HG03520 (cell line): Measurements from ENCODE around the gene B4GALT4.
"Not testable (repeated sequence)": the region's sequence is repeated elsewhere in the genome, so short reads cannot be mapped to it uniquely, and the experiment has no call there.

Experiments
- ATAC-seq: cut with Tn5 transposase; IDR thresholded peaks from one replicate; pipeline ENCODE4 v1.9.1; 2021; ENCODE audit warnings: mild to moderate bottlenecking, moderate library complexity; ENCODE audit not compliant: unreplicated experiment

B4GALT4 gene, protein sequence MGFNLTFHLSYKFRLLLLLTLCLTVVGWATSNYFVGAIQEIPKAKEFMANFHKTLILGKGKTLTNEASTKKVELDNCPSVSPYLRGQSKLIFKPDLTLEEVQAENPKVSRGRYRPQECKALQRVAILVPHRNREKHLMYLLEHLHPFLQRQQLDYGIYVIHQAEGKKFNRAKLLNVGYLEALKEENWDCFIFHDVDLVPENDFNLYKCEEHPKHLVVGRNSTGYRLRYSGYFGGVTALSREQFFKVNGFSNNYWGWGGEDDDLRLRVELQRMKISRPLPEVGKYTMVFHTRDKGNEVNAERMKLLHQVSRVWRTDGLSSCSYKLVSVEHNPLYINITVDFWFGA

DNA sequence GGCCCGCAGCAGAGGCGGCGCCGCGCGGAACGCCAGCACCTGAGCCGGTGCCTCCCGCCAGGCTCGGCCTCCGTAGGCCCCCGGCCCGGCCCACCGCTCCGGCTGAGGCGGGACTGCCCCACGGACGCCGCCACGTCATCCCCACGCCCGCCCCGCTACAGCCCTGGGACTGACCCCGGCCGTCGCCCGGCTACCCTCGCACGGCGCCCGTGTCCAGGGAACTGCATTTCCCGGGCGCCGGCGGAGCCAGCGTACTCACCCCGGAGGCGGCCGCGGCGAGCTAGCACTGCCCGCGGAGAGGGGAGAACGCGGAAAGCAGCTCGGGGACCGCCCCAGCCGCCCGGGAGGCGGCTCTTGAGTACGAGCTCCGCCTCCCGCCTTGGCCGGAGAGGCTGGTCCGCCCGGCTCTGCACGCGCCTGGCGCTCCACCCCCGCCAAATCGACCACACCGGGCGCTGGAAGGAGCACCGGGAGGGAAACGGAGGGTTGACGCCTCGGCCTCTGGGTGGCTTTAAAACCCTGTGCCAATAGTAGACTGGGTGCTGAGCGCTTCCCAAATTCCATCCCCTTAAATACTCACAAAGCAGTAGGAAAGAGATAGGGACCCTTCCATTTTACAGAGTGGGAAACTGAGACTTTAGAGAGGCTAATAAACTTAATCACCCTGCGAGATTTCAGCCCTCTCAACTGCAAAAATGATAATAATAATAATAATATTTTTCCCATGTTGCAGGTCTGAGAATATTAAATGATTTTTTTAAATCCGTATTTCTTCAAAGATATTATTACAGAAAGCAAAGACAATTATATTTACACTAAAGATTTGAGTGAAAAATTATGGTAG is at the start of gene B4GALT4:
B4GALT4 (minus strand) TSS at position 288 of the 844 bp plus-strand sequence. CDS start 10,779 bp downstream, outside the sequence.
- ATAC-seq = peak; percentile 86

DNA sequence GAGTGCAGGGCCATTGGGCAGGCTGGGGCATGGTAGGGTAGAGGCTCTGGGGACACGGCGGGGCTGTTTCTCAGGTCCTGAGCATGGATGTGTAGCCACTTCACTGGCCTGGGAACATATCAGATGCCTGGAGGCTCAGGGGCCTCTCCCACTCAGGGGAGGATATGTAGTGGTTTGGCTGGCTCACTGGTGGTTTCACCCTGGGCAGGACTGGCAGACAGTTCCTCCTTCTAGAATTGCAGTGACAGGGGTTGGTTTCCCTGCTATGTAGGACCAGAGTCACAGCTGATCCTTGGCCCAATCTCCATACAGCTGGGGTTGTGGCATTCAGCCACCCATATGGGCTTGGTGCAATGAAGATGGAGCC is 48.7 kb upstream of the B4GALT4 start:
- no peak for ATAC-seq

DNA sequence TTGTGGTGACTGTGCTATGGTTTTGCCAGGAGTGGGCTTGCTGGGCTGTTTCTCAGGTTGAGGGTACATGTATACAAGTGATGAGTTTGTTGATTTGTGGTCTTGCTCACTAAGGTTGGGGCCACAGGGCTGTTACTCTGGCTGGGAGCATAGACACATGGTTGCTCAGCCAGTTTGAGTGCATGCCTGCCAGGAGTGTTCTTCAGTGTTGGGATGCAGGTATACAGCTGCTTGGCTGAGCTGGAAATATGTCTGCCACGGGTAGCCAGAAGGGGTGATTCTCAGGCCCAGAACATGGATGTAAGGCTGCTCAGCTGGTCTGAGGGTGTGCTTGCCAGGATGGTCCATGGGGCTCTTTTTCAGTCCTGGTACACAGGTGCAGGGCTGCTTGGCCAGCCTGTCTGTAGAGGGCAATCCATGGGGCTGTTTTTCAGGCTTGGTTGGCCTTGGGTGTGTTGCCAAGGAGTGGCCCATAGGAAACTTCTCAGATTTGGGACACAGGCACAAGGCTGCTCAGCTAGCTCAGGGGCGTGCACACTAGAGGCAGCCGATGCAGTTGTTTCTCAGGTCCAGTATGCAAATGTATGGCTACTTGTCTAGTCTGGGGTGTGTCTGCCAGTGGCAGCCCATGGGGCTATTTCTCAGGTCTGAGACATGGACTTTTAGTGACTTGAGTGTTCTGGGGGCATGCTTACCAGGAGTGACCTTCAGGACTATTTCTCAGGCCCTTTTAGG is 48.2 kb upstream of the B4GALT4 start:
- no peak for ATAC-seq

DNA sequence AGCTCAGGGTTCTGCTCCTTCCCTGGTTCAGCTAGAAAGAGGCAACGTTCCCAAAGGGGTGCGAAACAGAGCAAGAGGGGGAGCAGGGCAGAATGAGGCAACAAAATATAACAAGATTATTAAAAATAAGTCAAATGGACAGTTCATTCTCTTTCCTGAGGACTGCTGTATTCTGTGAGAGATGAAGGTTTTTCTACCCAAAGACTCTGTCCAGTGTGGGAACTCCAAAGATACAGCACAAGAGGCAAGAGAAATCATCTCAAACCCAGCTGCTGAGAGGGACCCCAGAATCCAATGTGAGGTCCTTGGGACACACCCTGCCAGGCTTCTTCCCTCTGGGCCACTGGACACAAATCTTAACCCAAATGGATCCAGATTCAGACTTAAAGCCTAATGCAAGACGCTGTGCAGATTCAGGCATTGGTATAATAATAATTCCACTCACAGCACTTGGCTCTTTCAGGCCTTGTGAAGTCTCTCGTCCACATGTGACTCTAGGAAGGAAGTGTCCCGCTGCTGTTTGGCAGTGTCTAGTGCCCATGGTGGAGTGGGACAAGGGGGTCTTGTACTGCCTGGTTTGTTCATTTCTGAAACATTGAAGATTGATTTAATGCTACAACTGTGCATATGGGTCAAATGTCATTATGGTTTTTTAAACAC is 39.0 kb upstream of the B4GALT4 start:
- ATAC-seq = no peak

DNA sequence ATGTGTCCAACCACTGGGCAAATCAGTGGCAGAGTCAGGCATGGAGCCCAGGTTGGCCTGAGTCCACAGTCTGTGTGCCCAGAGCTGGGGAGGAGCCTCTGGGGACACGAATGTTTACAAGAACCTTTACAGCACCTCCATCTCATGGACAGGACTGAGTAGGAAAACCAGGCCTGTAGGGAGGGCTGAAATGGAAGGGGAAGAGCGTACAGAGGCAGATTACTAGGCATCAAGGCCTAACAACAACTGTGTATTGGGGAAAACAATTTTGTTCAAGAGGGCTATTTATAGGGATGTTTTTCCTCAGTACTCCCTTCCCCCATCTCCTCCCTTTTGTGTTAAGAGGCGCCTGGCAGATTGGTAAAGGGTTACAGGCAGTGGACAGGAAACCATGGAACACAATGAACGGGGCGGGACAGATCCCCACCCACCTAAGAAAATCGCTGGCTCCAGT is 38.5 kb upstream of the B4GALT4 start:
- no peak for ATAC-seq

DNA sequence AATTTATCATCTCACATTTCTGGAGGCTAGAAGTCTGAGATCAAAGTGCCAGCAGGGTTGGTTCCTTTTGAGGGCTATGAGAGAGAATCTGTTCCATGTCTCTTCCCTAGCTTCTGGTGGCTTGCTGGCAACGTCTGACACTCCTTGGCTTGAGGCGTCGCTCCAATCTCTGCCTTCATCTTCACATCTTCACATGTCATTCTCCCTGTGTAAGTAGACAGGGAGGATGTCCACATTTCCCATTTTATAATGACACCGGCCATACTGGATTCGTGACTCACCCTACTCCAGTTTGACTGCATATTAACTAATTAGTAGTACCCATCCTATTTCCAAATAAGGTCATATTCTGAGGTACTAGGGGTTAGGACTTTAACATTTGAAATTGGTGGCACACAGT is 36.0 kb upstream of the B4GALT4 start:
- ATAC-seq = no peak

DNA sequence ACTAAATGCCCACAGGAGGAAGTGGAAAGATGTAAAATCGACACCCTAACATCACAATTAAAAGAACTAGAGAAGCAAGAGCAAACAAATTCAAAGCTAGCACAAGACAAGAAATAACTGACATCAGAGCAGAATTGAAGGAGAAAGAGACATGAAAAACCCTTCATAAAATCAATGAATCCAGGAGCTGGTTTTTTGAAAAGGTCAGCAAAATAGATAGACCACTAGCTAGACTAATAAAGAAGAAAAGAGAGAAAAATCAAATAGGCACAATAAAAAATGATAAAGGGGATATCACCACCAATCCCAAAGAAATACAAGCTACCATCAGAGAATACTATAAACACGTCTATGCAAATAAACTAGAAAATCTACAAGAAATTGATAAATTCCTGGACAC is 29.5 kb upstream of the B4GALT4 start:
- not testable (repeated sequence) for ATAC-seq

DNA sequence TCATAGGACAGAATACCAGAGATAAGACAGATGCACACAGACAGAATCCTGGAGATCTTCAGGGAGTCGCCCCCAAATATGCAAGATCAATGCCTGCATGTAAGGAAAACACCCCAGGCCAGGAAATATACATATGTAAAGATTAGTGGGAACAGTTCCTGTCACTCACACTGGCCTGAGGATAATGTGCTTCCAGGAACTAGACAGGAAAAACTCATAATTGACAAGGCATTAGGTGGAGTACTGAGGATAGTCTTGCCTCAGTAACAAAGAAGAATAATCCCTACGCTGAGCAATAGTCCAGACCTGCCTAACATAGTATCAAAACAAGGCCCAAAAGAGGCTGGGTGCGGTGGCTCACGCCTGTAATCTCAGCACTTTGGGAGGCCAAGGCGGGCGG is 20.4 kb upstream of the B4GALT4 start:
- ATAC-seq = no peak

DNA sequence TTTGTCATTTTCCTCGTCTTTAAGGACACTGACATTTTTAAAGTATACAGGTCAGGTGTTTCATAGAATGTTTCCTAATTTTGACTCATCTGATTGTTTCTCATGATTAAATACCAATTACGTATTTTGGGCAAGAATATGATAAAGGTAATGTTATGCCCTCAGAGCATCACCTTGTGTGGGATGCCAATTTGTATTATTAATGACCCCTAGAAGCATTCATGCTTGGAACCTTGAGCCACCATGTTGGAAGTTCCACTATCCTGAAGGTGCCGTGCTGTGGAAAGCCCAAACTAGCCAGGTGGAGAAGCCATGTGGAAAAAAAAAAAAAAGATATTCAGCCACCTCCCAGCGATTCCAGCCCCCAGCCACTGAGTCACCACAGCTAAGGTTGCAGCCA is 19.1 kb upstream of the B4GALT4 start:
- no peak for ATAC-seq

DNA sequence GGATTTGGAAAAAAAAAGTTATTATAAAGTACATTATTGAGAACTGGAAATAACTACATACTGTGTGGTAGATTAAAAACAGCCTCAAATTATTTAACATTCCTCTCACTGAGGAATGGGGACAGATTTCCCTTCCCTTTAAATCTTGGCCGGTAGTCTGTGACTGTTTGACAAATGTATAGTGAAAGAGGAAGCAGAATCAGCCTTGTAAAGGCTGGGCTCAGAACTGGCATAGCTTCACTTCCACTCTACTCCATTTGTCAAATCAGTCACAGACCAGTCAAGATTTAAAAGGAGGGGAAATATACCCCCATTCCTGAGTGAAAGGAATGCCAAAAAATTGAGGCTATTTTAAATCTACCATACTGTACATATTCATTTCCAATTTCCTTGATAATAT is 18.2 kb upstream of the B4GALT4 start:
- peak; percentile 93 for ATAC-seq

DNA sequence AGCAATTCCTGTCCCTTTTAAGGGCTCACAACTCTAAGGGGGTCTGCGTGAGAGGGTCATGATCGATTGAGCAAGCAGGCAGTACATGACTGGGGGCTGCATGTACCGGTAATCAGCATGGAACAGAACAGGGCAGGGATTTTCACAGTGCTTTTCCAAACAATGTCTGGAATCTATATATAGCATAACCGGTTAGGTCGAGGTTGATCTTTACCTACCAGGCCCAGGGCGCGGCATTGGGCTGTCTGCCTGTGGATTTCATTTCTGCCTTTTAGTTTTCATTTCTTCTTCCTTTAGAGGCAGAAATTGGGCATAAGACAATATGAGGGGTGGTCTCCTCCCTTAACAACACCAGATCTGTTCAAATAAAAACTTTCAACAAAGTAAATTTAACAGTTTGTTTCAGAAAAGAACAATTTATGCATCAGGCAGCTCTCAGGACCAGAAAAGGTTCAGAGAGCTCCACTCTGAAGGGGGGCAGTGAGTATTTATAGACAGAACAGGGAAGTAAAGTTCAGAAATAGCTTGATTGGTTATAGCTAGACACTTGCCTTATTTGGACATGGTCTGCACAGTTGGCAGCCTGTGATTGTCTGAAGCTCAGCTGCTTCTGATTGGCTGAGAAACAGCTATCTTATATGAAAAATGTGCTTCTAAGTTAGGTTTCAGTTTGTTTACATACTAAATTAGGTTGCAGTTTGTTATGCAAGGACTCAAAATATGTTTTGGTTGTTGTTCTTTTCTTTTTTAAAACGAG is 17.2 kb upstream of the B4GALT4 start:
- ATAC-seq = peak; percentile 47

DNA sequence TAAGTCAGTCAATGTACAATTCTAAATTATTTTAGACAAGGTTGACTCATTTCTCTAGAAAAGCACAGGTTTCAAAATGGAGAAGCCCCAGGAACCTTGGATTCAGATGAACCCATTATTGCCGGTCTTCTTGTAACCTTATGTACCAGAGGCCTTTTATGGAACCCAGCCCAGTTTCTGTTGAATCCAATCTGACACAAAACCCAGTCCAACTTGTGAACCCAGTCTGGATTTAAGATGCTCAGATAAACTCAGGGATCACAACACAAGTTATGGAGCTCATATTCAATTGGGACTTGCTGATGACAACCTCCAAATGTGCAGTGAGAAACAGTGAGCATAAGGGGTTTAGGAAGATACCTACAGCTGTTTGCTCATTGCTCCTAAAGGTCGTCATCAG is 16.4 kb upstream of the B4GALT4 start:
- ATAC-seq = no peak

DNA sequence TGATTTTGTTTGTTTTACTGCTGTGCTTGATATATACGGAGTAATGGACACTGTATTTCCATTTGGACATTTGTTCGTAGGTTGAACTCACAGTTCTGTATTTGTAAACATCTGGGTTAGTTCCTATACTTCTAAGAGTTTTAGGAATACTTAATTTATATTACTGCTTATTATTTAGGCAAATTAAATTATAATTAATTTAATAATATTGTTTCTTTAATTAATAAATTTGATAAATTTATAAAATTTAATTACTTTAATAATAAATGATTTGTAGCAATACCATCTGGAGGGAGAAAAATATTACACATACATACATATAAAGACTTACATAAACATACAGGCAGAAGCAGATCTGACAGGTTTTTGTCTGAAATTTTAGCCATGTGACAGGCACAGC is 14.5 kb upstream of the B4GALT4 start:
- ATAC-seq = no peak

DNA sequence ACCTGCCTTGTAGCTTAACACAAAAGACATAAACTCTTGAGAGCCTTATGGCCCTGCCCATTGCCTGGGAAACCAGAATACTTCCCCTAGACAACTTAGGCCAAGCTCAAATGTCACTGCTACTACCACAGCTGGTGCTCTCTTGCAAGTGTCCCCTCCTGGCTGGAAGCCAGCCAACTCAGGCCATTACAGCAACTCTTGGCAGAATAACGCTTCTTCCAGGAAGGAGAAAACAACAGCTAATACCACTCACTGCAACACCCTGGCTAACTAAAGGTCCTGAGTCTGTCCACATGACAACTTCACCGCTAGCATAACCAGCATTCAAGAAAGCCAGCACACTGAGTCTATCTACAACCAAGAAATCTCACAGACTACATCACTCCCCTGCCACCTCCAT is 5.1 kb upstream of the B4GALT4 start:
- no peak for ATAC-seq

DNA sequence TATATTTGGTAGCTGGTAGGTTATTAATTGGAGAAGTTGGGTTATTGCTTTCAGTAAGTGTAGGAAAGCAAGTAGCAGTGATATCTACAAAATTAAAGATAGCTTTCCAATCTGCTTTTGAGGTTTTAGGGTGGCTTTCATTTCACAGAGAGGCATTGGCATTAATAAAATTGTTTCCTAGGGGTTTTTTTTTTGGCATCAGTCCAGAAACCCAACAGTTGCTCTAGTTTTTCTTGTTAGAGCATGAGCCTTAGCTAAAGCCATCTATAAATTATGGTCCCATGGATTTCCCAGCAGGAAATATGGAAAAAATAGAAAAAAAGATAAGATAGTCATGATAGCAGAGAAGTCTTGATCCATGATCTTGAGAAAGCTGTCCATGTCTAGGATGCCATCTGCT is 3.0 kb upstream of the B4GALT4 start:
- no peak for ATAC-seq

DNA sequence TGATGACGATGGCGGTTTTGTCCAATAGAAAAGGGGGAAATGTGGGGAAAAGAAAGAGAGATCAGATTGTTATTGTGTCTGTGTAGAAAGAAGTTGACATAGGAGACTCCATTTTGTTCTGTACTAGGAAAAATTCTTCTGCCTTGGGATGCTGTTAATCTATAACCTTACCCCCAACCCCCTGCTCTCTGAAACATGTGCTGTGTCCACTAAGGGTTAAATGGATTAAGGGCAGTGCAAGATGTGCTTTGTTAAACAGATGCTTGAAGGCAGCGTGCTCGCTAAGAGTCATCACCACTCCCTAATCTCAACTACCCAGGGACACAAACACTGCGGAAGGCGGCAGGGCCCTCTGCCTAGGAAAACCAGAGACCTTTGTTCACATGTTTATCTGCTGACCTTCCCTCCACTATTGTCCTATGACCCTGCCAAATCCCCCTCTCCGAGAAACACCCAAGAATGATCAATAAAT is 2.4 kb upstream of the B4GALT4 start:
- not testable (repeated sequence) for ATAC-seq

DNA sequence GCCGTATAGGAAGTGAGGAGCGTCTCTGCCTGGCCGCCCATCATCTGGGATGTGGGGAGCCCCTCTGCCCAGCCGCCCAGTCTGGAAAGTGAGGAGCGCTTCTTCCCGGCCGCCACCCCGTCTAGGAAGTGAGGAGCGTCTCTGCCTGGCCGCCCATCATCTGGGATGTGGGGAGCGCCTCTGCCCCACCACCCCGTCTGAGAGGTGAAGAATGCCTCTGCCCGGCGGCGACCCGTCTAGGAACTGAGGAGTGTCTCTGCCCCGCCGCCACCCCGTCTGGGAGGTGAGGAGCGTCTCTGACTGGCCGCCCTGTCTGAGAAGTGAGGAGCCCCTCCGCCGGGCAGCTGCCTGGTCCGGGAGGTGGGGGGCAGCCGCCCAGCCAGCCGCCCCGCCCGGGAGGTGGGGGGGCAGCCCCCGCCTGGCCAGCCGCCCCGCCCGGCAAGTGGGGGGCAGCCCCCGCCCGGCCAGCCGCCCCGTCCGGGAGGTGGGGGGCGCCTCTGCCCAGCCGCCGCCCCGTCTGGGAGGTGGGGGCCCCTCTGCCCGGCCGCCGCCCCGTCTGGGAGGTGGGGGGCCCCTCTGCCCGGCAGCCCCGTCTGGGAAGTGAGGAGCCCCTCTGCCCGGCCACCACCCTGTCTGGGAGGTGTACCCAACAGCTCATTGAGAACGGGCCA is 1.8 kb upstream of the B4GALT4 start:
- ATAC-seq = not testable (repeated sequence)

DNA sequence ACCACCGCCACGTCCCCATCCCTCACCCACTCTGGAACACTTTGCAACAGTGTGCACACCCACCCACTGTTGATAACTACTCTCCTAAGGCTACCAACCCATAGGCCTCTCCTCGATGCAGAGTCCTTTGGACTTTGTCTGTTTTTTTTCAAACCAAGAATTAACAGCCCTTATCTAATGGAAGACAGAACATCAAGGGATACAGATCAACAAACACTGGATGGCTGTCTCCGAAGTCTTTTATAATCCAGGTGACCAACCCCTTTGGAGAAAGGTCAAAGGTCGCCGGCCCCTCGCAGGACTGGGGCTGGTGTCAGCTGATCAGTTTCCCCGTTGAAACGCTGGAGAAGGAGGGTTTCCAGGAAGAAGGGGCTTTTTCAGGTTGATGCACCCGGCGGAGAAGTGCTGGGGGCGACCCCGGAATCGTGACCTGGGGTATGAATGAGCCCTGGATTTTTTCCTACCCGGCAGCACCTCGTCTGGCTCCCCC is 532 bp downstream of the B4GALT4 start:
- ATAC-seq = peak; percentile 7

DNA sequence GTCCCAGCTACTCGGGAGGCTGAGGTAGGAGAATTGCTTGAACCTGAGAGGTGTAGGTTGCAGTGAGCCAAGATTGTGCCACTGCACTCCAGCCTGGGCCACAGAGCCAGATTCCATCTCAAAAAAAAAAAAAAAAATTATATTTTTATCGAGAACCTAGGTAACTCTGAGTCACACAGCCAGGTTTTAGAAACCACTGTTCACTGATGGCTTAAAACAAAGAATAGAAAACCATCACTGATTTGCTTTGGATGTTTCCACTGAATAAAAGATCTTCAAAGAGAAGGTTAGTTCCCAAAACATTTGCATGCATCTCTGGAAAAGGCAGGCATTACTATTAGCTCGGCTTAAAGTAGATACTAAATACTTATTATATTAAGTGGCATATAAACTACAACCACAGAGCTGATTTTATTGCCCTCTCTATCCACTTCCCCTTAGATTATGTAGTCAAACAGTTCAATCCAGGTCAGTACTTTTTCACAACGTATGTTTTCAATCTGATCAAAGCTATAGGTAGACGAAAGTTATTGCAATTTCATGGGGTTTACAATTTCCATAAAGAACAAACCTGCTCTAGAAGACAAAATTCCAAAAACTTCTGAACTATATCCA is 1.4 kb downstream of the B4GALT4 start:
- ATAC-seq = no peak
